ENCODE data around the gene PLXNA2.

DNA sequence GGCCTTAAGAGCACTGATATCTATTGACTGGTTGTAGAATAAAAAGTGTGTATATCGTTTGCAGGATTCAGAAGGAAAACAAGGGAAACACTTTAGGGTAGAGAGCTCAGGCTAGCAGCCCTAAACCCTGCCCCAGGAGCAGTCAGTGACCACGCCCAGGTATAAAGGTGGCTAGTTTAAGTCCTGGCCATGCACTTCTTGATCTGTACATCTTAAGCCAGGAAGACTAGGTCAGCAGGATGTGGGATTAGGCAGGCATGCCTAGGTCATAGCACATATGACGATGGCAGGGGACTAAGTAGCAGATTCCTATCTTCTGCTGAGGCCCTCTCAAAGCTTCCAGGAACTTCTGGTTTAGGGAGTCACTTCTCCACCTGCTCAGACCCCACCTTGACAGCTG, 175.3 kb downstream of the PLXNA2 start:
- TF ChIP-seq, protein P1, sequence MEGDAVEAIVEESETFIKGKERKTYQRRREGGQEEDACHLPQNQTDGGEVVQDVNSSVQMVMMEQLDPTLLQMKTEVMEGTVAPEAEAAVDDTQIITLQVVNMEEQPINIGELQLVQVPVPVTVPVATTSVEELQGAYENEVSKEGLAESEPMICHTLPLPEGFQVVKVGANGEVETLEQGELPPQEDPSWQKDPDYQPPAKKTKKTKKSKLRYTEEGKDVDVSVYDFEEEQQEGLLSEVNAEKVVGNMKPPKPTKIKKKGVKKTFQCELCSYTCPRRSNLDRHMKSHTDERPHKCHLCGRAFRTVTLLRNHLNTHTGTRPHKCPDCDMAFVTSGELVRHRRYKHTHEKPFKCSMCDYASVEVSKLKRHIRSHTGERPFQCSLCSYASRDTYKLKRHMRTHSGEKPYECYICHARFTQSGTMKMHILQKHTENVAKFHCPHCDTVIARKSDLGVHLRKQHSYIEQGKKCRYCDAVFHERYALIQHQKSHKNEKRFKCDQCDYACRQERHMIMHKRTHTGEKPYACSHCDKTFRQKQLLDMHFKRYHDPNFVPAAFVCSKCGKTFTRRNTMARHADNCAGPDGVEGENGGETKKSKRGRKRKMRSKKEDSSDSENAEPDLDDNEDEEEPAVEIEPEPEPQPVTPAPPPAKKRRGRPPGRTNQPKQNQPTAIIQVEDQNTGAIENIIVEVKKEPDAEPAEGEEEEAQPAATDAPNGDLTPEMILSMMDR (IDR thresholded peaks at IDR 0.05) = no peak
- no peak for TF ChIP-seq POLR2AphosphoS5 (IDR thresholded peaks at IDR 0.05; ENCODE audit: insufficient read depth in 1 of 2, low read depth in 1 of 2)
- no peak for TF ChIP-seq POLR2A (IDR thresholded peaks at IDR 0.05)

Data from vagina (tissue), 2 donors.